Measurements from ENCODE around the gene U2AF2. TPM values are rescaled to one million over a fixed set of nuclear protein-coding genes. Genes with fewer than 3 reads are reported as not detected.
A peak's percentile ranks its signal among the peaks of the same experiment; 100 is the strongest.

Gene U2AF2
- polyA plus RNA-seq, 4 donors = 146 to 227 (median 159) TPM

DNA sequence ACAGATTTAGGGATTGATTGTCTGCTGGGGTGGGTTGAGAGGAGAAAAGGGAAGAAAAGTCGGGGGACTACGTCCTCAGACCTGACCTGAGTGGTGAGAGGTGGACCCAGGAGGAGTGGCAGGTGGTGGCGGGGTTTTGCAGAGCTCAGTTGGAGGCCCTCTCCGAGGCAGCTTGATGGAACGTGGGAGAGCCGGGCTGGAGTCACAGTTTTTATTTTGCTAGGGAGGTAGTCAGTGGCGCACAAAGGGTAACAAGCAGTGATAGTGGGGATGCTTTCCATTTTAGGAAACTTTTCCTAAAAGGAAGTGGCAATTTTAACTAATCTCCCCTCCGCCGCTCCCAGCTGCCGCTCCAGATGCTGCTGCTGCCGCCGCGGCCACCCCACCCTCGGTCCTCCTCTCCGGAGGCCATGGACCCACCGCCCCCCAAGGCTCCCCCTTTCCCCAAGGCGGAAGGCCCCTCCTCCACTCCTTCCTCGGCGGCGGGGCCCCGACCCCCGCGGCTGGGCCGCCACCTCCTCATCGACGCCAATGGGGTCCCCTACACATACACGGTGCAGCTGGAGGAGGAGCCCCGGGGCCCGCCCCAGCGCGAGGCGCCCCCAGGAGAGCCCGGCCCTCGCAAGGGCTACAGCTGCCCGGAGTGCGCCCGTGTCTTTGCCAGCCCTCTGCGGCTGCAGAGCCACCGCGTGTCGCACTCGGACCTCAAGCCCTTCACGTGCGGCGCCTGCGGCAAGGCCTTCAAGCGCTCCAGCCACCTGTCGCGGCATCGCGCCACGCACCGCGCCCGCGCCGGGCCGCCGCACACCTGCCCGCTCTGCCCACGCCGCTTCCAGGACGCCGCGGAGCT is 12.5 kb upstream of the U2AF2 start:
- DNase-seq (ENCODE audit: low read depth in 4 of 4, low spot score in 3 of 4) = no peak

DNA sequence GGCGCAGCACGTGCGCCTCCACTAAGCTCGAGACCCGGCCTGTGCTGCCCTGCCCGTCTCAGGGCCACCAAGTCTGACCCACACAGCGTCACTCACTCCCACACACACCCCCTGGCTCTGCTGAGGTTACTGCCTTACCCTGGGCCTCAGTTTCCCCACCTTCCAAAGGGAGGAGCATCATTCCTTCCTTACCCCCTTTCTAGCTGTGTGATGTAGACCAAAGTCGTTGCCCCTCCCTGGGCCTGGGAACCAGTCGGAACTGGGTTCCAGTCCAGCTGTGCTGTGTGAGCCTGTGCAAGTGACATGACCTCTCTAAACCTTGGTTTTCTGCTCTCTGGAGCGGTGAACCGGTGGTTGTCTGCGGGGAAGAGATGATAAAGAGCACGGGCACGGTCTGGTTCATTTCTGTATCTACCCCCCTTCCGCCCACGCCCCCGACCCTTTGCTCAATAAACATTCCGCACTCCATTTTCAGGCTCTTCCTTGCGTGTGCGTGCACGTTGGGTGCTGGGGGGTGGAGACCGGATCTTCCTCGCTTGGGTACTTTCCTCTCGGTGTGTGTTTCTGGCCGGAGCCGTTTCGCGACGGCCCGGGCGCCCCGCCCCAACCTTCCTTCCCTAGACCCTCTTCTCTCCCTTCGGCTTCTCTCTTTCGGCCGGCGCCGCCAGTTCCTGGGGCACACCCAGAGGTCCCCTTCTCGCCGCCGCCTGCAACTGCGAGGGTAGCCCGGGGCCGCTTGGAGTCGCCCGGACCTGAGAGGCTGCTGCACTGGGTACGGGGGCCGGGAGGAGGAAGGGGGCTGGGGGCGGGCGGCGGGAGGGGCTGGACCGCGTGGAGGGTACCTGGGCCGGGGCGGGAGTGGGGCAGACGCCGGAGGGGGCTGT is 11.6 kb upstream of the U2AF2 start, which contains the start of gene ZNF581:
Gene ZNF581 (plus strand): TSS at position 647 of the 884 bp plus-strand sequence. CDS start 923 bp downstream, outside the sequence.
- DNase-seq (ENCODE audit: low read depth in 4 of 4, low spot score in 3 of 4) = no peak

- DNase-seq (ENCODE audit: low read depth in 4 of 4, low spot score in 3 of 4) = no peak
These were observed 11.0 kb upstream of the U2AF2 start for GRCh38 chr19:55643887-55644176.

DNA sequence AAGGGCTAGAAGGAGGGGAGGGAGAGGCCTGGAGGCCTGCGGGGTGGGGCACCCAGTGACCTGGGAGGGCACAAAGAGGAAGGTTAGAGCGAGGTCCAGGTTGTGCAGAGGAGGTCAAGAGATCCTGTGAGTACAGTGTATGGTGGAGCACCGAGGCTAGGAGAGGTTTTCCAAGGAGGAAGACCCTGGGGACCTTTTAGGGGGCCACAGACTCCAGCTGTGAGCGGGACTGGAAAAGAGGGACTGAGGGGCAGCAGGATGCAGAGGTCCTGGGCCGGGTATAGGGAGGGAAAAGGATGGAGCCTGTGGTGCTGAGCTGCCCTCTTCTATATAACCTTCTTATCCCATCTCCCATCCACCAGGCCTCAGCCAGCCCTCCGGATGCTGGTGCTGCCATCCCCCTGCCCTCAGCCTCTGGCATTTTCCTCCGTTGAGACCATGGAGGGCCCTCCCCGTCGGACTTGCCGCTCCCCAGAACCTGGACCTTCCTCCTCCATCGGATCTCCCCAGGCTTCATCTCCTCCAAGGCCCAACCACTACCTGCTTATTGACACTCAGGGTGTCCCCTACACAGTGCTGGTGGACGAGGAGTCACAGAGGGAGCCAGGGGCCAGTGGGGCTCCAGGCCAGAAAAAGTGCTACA is 10.5 kb upstream of the U2AF2 start:
- DNase-seq (ENCODE audit: low read depth in 4 of 4, low spot score in 3 of 4) = no peak

GRCh38 chr19:55644842-55645511 is 9.9 kb upstream of the U2AF2 start:
- DNase-seq (ENCODE audit: low read depth in 4 of 4, low spot score in 3 of 4) = no peak

GRCh38 chr19:55645512-55645881 is 9.3 kb upstream of the U2AF2 start:
- DNase-seq (ENCODE audit: low read depth in 4 of 4, low spot score in 3 of 4) = no peak

- DNase-seq (ENCODE audit: low read depth in 4 of 4, low spot score in 3 of 4) = no peak
These were observed 7.7 kb upstream of the U2AF2 start for GRCh38 chr19:55646889-55647731.

- peak in 2 of 4 donors; percentile 66 to 68 for DNase-seq (ENCODE audit: low read depth in 4 of 4, low spot score in 3 of 4)
These were observed 6.9 kb upstream of the U2AF2 start, which contains the start of gene CCDC106 for GRCh38 chr19:55647732-55648584. TSS of gene CCDC106 (plus strand) at chr19:55648212. CDS start at chr19:55649047, 835 bp downstream.

DNA sequence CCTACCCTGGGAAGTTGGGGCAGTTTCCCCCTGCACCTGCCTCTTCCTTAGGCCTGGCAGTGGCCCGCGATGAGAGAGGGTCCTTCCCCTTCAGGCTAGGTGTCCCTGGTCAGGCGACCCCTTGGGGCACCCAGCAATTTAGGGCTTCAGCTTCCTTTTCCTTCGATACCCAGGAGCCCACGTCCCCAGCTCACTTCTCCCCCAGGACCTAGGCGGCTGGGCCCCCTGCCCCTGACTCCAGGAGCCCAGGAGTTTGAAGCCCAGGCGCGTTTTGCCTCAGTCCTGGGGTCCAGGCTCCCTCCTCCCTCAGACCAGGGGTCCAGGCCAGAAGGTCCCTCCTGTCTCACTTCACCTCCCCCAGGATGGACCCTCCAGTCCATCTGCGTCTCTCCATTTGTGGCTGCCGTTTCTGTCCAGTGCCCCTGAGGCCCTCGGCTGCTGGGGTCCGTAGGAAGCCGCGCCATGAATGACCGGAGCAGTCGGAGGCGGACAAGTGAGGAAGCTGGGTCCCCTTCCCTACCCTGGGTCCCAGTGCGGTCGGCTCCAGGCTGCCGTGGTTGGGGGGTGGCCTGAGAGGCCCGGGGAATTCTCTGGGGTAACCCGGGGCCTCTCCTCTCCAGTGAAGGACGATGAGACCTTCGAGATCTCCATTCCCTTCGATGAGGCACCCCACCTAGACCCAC is 6.1 kb upstream of the U2AF2 start:
- DNase-seq (ENCODE audit: low read depth in 4 of 4, low spot score in 3 of 4) = no peak

DNA sequence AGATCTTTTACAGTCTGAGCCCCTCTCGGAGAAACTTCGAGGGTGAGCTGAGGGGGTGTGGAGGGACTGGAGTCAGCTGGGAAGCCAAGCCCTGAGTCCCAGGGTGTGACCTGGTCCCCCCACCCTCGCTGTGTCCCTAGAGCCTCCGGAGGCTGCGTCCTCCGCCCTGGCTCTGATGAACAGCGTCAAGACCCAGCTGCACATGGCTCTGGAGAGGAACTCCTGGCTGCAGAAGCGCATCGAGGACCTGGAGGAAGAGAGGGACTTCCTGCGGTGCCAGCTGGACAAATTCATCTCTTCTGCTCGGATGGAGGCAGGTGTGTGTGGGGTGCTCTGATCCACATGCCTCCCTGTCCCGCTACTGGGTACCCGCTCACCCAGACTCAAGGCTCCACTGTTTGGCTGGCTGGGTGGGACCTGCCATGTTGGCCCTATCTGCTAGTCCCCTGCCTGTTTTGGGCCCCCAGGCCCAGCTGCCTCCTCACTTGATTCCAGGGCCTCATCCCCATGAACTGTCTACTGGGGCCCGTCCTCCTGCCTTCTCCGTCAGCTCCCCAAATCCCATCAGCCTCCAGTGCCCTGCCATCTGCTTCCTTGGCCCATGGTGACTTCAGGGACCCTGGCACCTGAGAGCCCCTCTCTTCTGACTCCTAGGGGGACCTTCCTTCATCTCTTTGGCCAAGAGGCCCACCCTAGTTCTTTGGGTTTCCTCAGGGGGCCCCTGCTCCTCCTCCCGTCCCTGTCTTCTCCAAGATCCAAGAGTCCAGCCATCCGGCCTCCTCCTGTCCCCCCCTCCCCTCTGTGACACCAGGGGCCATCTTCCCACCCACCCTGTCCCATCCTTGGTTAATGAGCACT is 5.3 kb upstream of the U2AF2 start:
- DNase-seq (ENCODE audit: low read depth in 4 of 4, low spot score in 3 of 4) = no peak

DNA sequence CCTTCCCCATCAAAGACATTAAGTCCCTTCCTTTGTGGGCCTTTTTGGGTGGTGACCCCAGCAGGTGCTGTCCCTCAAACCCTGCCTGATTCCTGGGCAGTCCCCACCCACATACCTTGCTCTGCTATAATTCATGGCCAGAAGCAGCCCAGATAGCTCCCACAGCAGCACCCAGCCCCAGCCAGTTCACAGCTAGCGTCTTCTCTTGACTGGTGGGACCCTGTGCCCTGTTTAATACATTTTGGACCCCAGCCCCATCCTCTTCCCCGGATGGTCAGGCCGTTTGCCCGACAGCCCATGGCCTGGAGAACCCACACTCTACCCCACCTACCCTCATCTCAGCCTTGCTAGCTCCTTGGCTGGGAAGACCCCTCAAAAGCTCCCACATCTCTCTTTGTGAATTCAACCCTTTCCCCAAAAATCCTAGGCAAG is 4.7 kb upstream of the U2AF2 start:
- no peak for DNase-seq (ENCODE audit: low read depth in 4 of 4, low spot score in 3 of 4)

DNA sequence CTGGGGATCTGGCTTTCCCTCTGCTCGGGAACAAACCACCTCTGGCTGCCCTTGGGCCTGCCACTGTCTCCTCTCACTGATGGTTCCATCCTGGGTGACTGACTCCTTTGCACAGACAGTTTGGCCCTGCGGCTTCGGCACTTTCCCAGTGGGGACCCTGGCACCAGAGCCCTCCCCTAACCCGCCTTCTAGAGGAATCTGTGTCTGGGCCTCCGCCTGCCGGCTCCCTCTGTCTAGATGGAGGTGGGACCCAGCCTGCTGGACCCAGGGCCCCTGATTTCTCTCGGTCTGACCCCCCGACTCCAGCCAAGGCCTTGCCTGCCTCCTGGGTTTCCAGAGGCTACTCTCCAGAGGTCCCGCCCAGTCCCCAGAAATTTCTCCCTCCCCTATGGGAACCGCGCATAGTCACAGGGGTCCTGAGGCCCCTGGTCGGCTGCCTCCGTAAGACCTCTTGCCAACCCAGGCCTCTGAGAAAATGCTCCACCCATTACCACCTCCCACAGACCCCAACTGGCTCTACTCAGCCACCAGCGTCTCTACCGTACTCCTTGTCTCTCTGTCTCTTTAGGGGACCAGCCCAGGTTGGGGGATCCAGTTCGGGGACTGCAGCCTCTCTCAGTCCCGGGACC is 4.1 kb upstream of the U2AF2 start:
- no peak for DNase-seq (ENCODE audit: low read depth in 4 of 4, low spot score in 3 of 4)

DNA sequence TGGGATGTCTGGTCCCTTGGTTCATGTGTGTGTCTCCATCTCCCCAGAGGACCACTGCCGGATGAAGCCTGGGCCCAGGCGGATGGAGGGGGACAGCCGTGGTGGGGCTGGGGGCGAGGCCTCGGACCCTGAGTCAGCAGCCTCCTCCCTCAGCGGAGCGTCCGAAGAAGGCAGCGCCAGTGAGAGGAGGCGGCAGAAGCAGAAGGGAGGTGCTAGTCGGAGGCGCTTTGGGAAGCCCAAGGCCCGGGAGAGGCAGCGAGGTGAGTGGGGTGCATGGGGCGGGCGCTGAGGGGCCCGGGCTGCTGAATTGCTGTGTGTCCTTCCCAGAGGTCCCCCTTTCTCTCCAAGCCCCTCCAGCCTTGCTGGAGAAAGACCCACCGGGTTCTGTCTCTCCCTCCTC is 3.6 kb upstream of the U2AF2 start:
- no peak for DNase-seq (ENCODE audit: low read depth in 4 of 4, low spot score in 3 of 4)

- no peak for DNase-seq (ENCODE audit: low read depth in 4 of 4, low spot score in 3 of 4)
These were observed 2.3 kb upstream of the U2AF2 start for GRCh38 chr19:55652311-55653128.

DNA sequence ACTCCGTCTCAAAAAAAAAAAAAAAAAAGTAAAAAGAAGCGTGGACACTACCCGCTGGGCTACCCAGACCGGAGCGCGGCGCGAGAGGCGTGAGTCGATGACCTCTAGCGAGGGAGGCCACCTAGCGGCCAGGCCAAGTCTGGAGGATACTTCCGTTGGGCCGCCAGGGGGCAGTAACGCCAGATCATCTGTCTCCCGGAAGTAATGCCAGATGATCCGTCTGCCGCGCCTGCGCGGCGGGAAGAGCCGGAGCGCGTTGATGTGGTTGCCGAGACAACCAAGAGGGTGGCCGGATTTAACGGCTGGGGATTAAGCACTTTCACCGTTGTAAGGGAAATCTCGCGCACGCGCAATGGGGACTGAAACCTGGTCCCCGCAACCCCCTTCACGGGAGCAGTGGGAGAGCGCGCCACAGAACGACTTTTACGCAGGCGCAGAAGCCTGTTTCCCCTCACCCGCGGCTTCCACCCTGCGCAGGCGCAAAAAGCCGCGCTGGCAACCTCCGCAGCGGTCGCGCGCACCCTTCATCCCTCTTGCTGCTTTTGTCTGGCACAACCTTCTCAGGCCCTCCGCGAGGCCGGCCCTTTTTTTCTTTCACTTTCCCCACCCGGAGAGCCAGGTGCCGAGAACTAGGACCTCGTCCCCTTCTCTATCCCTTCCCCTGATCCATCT is 1.0 kb upstream of the U2AF2 start:
- DNase-seq (ENCODE audit: low read depth in 4 of 4, low spot score in 3 of 4) = peak; percentile 98 to 100 (median 99)

Data from left renal pelvis (tissue), 4 donors.